KMS-11 (cell line): ENCODE data around the gene COX8C.
A peak's percentile ranks its signal among the peaks of the same experiment; 100 is the strongest.

ENCODE experiments used
- H2AFZ ChIP-seq: fragments of 200-600 bp; sonication (generic); 2 replicates; pipeline ENCODE4 v1.6.1; 2016; ENCODE audit warnings: antibody characterized with exemption, mixed run types, low read depth
- H3K27ac ChIP-seq: fragments of 200-600 bp; sonication (generic); 2 replicates; pipeline ENCODE4 v1.6.1; 2016; ENCODE audit warnings: mild to moderate bottlenecking, mixed run types
- H3K27me3 ChIP-seq: fragments of 200-600 bp; sonication (generic); 2 replicates; pipeline ENCODE4 v1.6.1; 2017; ENCODE audit warnings: mild to moderate bottlenecking, low read depth, mixed run types, moderate library complexity; ENCODE audit not compliant: insufficient read depth
- H3K36me3 ChIP-seq: fragments of 200-600 bp; sonication (generic); 2 replicates; pipeline ENCODE4 v1.6.1; 2017; ENCODE audit warnings: mild to moderate bottlenecking, mixed run types; ENCODE audit not compliant: insufficient read depth
- H3K4me1 ChIP-seq: fragments of 200-600 bp; sonication (generic); 2 replicates; pipeline ENCODE4 v1.6.1; 2016; ENCODE audit warnings: mild to moderate bottlenecking, low read depth, mixed run types; ENCODE audit not compliant: poor library complexity, severe bottlenecking
- H3K4me2 ChIP-seq: fragments of 200-600 bp; sonication (generic); 2 replicates; pipeline ENCODE4 v1.7.0; 2016; ENCODE audit warnings: mild to moderate bottlenecking, mixed run types
- H3K4me3 ChIP-seq: fragments of 200-600 bp; sonication (generic); IDR thresholded peaks from 2 replicates; pipeline ENCODE4 v1.6.1; 2017; ENCODE audit warnings: low read depth, low read length, mixed read lengths; ENCODE audit not compliant: insufficient read depth
- H3K79me2 ChIP-seq: fragments of 200-600 bp; sonication (generic); 2 replicates; pipeline ENCODE4 v1.6.1; 2016; ENCODE audit warnings: low read depth, mixed run types; ENCODE audit not compliant: insufficient read depth
- H3K9ac ChIP-seq: fragments of 200-600 bp; sonication (generic); 2 replicates; pipeline ENCODE4 v1.6.1; 2016; ENCODE audit warnings: mild to moderate bottlenecking, mixed run types
- H4K20me1 ChIP-seq: fragments of 200-600 bp; sonication (generic); 2 replicates; pipeline ENCODE4 v1.6.1; 2016; ENCODE audit warnings: mild to moderate bottlenecking, mixed run types; ENCODE audit not compliant: insufficient read depth
- TF ChIP-seq, protein P1 (sequence below): fragments of 200-600 bp; sonication (generic); conservative IDR thresholded peaks from 2 replicates; pipeline ENCODE4 v1.6.1; 2017; ENCODE audit warnings: low read depth, mild to moderate bottlenecking, antibody characterized with exemption, low read length, moderate library complexity, mixed read lengths

The COX8C gene

GRCh38 chr14:93337884-93338283, 9.1 kb upstream of the COX8C start:
- H2AFZ ChIP-seq, result peak overlapping the region; percentile 27; the same call in 1 of the 2 replicates
- no peak overlapping the region for H3K27ac ChIP-seq
- H3K79me2 ChIP-seq, result no peaks in the 10 kb centered on the region
- no peak overlapping the region for H3K9ac ChIP-seq
- no peaks in the 10 kb centered on the region for H3K36me3 ChIP-seq
- no peaks in the 10 kb centered on the region for H3K27me3 ChIP-seq
- peaks cover 21% of the 10 kb centered on the region for H3K4me1 ChIP-seq
- no peak overlapping the region for H3K4me3 ChIP-seq
- TF ChIP-seq, protein P1, sequence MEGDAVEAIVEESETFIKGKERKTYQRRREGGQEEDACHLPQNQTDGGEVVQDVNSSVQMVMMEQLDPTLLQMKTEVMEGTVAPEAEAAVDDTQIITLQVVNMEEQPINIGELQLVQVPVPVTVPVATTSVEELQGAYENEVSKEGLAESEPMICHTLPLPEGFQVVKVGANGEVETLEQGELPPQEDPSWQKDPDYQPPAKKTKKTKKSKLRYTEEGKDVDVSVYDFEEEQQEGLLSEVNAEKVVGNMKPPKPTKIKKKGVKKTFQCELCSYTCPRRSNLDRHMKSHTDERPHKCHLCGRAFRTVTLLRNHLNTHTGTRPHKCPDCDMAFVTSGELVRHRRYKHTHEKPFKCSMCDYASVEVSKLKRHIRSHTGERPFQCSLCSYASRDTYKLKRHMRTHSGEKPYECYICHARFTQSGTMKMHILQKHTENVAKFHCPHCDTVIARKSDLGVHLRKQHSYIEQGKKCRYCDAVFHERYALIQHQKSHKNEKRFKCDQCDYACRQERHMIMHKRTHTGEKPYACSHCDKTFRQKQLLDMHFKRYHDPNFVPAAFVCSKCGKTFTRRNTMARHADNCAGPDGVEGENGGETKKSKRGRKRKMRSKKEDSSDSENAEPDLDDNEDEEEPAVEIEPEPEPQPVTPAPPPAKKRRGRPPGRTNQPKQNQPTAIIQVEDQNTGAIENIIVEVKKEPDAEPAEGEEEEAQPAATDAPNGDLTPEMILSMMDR, result no peak
- H4K20me1 ChIP-seq, result no peaks in the 10 kb centered on the region
- 0 out of 2 replicates have a peak overlapping the region, but pooled peaks have one; percentile 13 for H3K4me2 ChIP-seq

GRCh38 chr14:93343266-93343665, 3.7 kb upstream of the COX8C start:
- H2AFZ ChIP-seq, result no peak overlapping the region
- H3K27ac ChIP-seq, result no peak overlapping the region
- H3K36me3 ChIP-seq, result no peaks in the 10 kb centered on the region
- no peaks in the 10 kb centered on the region for H3K4me1 ChIP-seq
- TF ChIP-seq, protein P1, result no peak
- H3K79me2 ChIP-seq, result no peaks in the 10 kb centered on the region
- no peak overlapping the region for H3K9ac ChIP-seq
- no peak overlapping the region for H3K4me3 ChIP-seq
- no peak overlapping the region for H3K4me2 ChIP-seq
- H3K27me3 ChIP-seq, result no peaks in the 10 kb centered on the region
- H4K20me1 ChIP-seq, result no peaks in the 10 kb centered on the region

- Histone ChIP-seq H3K27me3 (no peaks in the 10 kb centered on the region), H3K27ac (no peak overlapping the region), H3K36me3 (no peaks in the 10 kb centered on the region), H3K9ac (no peak overlapping the region), H4K20me1 (no peaks in the 10 kb centered on the region), H3K4me1 (no peaks in the 10 kb centered on the region), H3K4me2 (no peak overlapping the region), H2AFZ (no peak overlapping the region), H3K4me3 (no peak overlapping the region), H3K79me2 (no peaks in the 10 kb centered on the region)
- TF ChIP-seq, protein P1, result no peak
Observed at GRCh38 chr14:93343797-93344196, 3.2 kb upstream of the COX8C start.

GRCh38 chr14:93347850-93348249, 868 bp downstream of the COX8C start:
- H4K20me1 ChIP-seq, result no peaks in the 10 kb centered on the region
- no peaks in the 10 kb centered on the region for H3K4me1 ChIP-seq
- H3K4me3 ChIP-seq, result no peak overlapping the region
- H3K4me2 ChIP-seq, result no peak overlapping the region
- no peak overlapping the region for H2AFZ ChIP-seq
- no peak overlapping the region for H3K9ac ChIP-seq
- H3K79me2 ChIP-seq, result no peaks in the 10 kb centered on the region
- H3K27me3 ChIP-seq, result no peaks in the 10 kb centered on the region
- TF ChIP-seq, protein P1, result no peak
- no peak overlapping the region for H3K27ac ChIP-seq
- H3K36me3 ChIP-seq, result no peaks in the 10 kb centered on the region
